H9 (cell line): ENCODE data around the gene CCNB2. TPM values are rescaled to one million over a fixed set of nuclear protein-coding genes. Genes with fewer than 3 reads are reported as not detected.

Experiments used
- DNase-seq: peaks from one replicate; pipeline ENCODE4 v3.0.0-alpha.2; 2017
- H2AFZ ChIP-seq: one replicate; pipeline ENCODE4 v1.6.1; 2013; ENCODE audit warnings: mild to moderate bottlenecking, low read length, control low read depth, moderate library complexity
- H2AK5ac ChIP-seq: 2 replicates; pipeline ENCODE4 v1.6.1; 2013; ENCODE audit warnings: low read length, control low read depth, mixed read lengths; ENCODE audit not compliant: insufficient read length
- H2BK120ac ChIP-seq: one replicate; pipeline ENCODE4 v1.6.1; 2013; ENCODE audit warnings: low read depth, mild to moderate bottlenecking, low read length, control low read depth, inconsistent platforms; ENCODE audit not compliant: poor library complexity, severe bottlenecking
- H2BK12ac ChIP-seq: 2 replicates; pipeline ENCODE4 v1.6.1; 2013; ENCODE audit warnings: low read length, control low read depth, mixed read lengths, low read depth; ENCODE audit not compliant: insufficient read length
- H2BK15ac ChIP-seq: 2 replicates; pipeline ENCODE4 v1.6.1; 2013; ENCODE audit warnings: low read depth, low read length, control low read depth
- H2BK20ac ChIP-seq: one replicate; pipeline ENCODE4 v1.6.1; 2013; ENCODE audit warnings: low read depth, mild to moderate bottlenecking, low read length, control low read depth, inconsistent platforms; ENCODE audit not compliant: poor library complexity, severe bottlenecking
- H2BK5ac ChIP-seq: 2 replicates; pipeline ENCODE4 v1.6.1; 2013; ENCODE audit warnings: low read length, control low read depth, mixed read lengths; ENCODE audit not compliant: insufficient read length
- H3K14ac ChIP-seq: 2 replicates; pipeline ENCODE4 v1.6.1; 2013; ENCODE audit warnings: low read length, control low read depth; ENCODE audit not compliant: insufficient read depth
- H3K18ac ChIP-seq: 2 replicates; pipeline ENCODE4 v1.6.1; 2013; ENCODE audit warnings: low read depth, mild to moderate bottlenecking, mixed read lengths, low read length, control low read depth; ENCODE audit not compliant: insufficient read length
- H3K23ac ChIP-seq: 2 replicates; pipeline ENCODE4 v1.6.1; 2013; ENCODE audit warnings: low read length, control low read depth, mixed read lengths, low read depth; ENCODE audit not compliant: insufficient read length
- H3K23me2 ChIP-seq: 2 replicates; pipeline ENCODE4 v1.6.1; 2013; ENCODE audit warnings: low read depth, mild to moderate bottlenecking, mixed read lengths, low read length, control low read depth; ENCODE audit not compliant: insufficient read length, poor library complexity, severe bottlenecking
- H3K27ac ChIP-seq: 2 replicates; pipeline ENCODE4 v1.5.1; 2013; ENCODE audit warnings: low read length, control low read depth, mixed read lengths, low read depth; ENCODE audit not compliant: insufficient read length
- H3K27me3 ChIP-seq: 2 replicates; pipeline ENCODE4 v1.6.1; 2013; ENCODE audit warnings: low read length, control low read depth, inconsistent platforms; ENCODE audit not compliant: insufficient read depth
- H3K4ac ChIP-seq: 2 replicates; pipeline ENCODE4 v1.6.1; 2013; ENCODE audit warnings: low read depth, mild to moderate bottlenecking, control low read depth, inconsistent platforms, low read length, moderate library complexity
- H3K4me1 ChIP-seq: 2 replicates; pipeline ENCODE4 v1.6.1; 2013; ENCODE audit warnings: low read length, control low read depth, inconsistent platforms; ENCODE audit not compliant: insufficient read depth
- H3K4me2 ChIP-seq: 2 replicates; pipeline ENCODE4 v1.6.1; 2013; ENCODE audit warnings: low read length, control low read depth, mixed read lengths; ENCODE audit not compliant: insufficient read length, insufficient read depth
- H3K56ac ChIP-seq: 2 replicates; pipeline ENCODE4 v1.6.1; 2013; ENCODE audit warnings: low read depth, mild to moderate bottlenecking, mixed read lengths, low read length, control low read depth; ENCODE audit not compliant: insufficient read length
- H3K79me1 ChIP-seq: 2 replicates; pipeline ENCODE4 v1.6.1; 2013; ENCODE audit warnings: low read depth, mild to moderate bottlenecking, moderate library complexity, low read length, control low read depth, inconsistent platforms; ENCODE audit not compliant: insufficient read depth, poor library complexity, severe bottlenecking
- H3K79me2 ChIP-seq: 2 replicates; pipeline ENCODE4 v1.6.1; 2013; ENCODE audit warnings: low read length, control low read depth, inconsistent platforms; ENCODE audit not compliant: insufficient read depth
- H3K9ac ChIP-seq: 2 replicates; pipeline ENCODE4 v1.6.1; 2013; ENCODE audit warnings: low read length, control low read depth, mixed read lengths; ENCODE audit not compliant: insufficient read length; ENCODE audit errors: extremely low read depth
- H3K9me3 ChIP-seq: one replicate; pipeline ENCODE4 v1.6.1; 2013; ENCODE audit warnings: low read depth, low read length, inconsistent platforms; ENCODE audit not compliant: control insufficient read depth
- H3T11ph ChIP-seq: one replicate; pipeline ENCODE4 v1.6.1; 2013; ENCODE audit warnings: mild to moderate bottlenecking, low read length, control low read depth, inconsistent platforms
- H4K20me1 ChIP-seq: one replicate; pipeline ENCODE4 v1.6.1; 2013; ENCODE audit not compliant: control insufficient read depth, insufficient read length, insufficient read depth
- H4K5ac ChIP-seq: 2 replicates; pipeline ENCODE4 v1.6.1; 2013; ENCODE audit warnings: low read depth, mild to moderate bottlenecking, mixed read lengths, low read length, control low read depth; ENCODE audit not compliant: insufficient read length
- H4K8ac ChIP-seq: replicated peaks from 2 replicates; pipeline ENCODE4 v1.6.1; 2013; ENCODE audit warnings: low read length, control low read depth, mixed read lengths, low read depth; ENCODE audit not compliant: insufficient read length
- H4K91ac ChIP-seq: 2 replicates; pipeline ENCODE4 v1.6.1; 2013; ENCODE audit warnings: low read depth, mild to moderate bottlenecking, moderate library complexity, mixed read lengths, low read length, control low read depth; ENCODE audit not compliant: insufficient read length
- H3K27ac Mint-ChIP-seq, 3 experiments: 2 replicates in 2 of 3; 3 replicates in 1 of 3; pipeline ENCODE4 v1.8.0; 2020 to 2021; ENCODE audit warnings: mixed read lengths in 3 of 3, mild to moderate bottlenecking in 1 of 3, moderate library complexity in 1 of 3
- H3K27me3 Mint-ChIP-seq: 2 replicates; pipeline ENCODE4 v1.8.0; 2021; ENCODE audit warnings: low read depth, mild to moderate bottlenecking, moderate library complexity, mixed read lengths
- H3K36me3 Mint-ChIP-seq, 3 experiments: 2 replicates in 2 of 3; 3 replicates in 1 of 3; pipeline ENCODE4 v1.8.0; 2020 to 2021; ENCODE audit warnings: low read depth in 3 of 3, mixed read lengths in 3 of 3; ENCODE audit not compliant: insufficient read depth in 1 of 3
- H3K4me1 Mint-ChIP-seq, 2 experiments: 2 replicates each; pipeline ENCODE4 v1.8.0; 2020; ENCODE audit warnings: mixed read lengths in 2 of 2
- H3K4me3 Mint-ChIP-seq, 2 experiments: 2 replicates in 1 of 2; 3 replicates in 1 of 2; pipeline ENCODE4 v1.8.0; 2020 to 2021; ENCODE audit warnings: mild to moderate bottlenecking in 2 of 2, mixed read lengths in 2 of 2, moderate library complexity in 1 of 2
- H3K9me3 Mint-ChIP-seq, 2 experiments: 2 replicates in 1 of 2; 3 replicates in 1 of 2; pipeline ENCODE4 v1.8.0; 2020; ENCODE audit warnings: mild to moderate bottlenecking in 2 of 2, mixed read lengths in 2 of 2, moderate library complexity in 1 of 2
- WGBS: extraction: QIAGEN DNeasy Blood & Tissue Kit; methylation state at CpG from one replicate; pipeline ENCODE4 v1.1.7; 2013; ENCODE audit warnings: missing lambda C conversion rate, low lambda C conversion rate, mixed read lengths; ENCODE audit not compliant: insufficient read length; ENCODE audit errors: extremely low coverage; 5-methylcytosine and 5-hydroxymethylcytosine counted together
- total RNA-seq: library from RNA; stranded (reverse); gene quantifications from 2 replicates; pipeline ENCODE4 v1.2.1, GENCODE V29; 2021
- TF ChIP-seq, protein P1 (sequence below): fragments of 200-600 bp; sonication (generic); conservative IDR thresholded peaks from 3 replicates; pipeline ENCODE4 v1.8.0; 2021; ENCODE audit warnings: antibody characterized with exemption, mild to moderate bottlenecking

The CCNB2 gene
- total RNA-seq, 1 experiment from 2014 or later: 122 TPM

DNA sequence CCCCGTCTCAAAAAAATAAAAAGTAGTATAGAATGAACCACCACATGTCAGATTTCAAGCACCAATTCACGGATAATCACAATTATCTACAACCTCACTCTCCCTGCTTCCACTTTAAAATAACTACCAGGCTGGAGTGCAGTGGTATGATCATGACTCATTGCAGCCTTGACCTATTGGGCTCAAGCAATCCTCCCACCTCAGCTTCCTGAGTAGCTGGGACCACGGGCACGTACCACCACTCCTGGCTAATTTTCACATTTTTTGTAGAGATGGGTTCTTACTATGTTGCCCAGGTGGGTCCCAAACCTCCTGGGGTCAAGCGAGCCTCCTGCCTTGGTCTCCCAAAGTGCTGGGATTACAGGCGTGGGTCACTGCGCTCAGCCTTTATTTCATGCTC lies 63.6 kb downstream of the CCNB2 start:
- DNase-seq: no peak
- Histone ChIP-seq H4K8ac (no peak overlapping the region), H3K27me3 (no peaks in the 10 kb centered on the region), H3T11ph (no peak overlapping the region), H3K9me3 (no peaks in the 10 kb centered on the region), H3K9ac (no peak overlapping the region), H2BK15ac (no peak overlapping the region), H3K18ac (no peak overlapping the region), H3K23ac (no peak overlapping the region), H3K27ac (no peak overlapping the region), H2BK20ac (no peak overlapping the region), H4K91ac (no peak overlapping the region), H3K4me2 (no peak overlapping the region), H4K20me1 (no peaks in the 10 kb centered on the region), H3K79me1 (no peaks in the 10 kb centered on the region), H2BK120ac (no peak overlapping the region), H3K4me1 (no peaks in the 10 kb centered on the region), H2AFZ (no peak overlapping the region), H3K4ac (no peak overlapping the region), H3K56ac (no peak overlapping the region), H3K14ac (no peak overlapping the region), H3K23me2 (no peaks in the 10 kb centered on the region), H3K79me2 (no peaks in the 10 kb centered on the region), H4K5ac (no peak overlapping the region), H2BK5ac (no peak overlapping the region), H2BK12ac (no peak overlapping the region), H2AK5ac (no peak overlapping the region)
- H3K27ac Mint-ChIP-seq: no peak overlapping the region; a peak in 2 of 7 replicates
- H3K4me3 Mint-ChIP-seq: no peak overlapping the region
- H3K9me3 Mint-ChIP-seq: no peaks in the 10 kb centered on the region
- H3K4me1 Mint-ChIP-seq: peaks cover 5 to 17% of the 10 kb centered on the region in 2 experiments; a peak in 2 of 4 replicates
- WGBS: no CpG with 5 or more reads among the region's 7 CpGs
- peaks cover 7 to 77% (median 35%) of the 10 kb centered on the region in 3 experiments for H3K36me3 Mint-ChIP-seq
- TF ChIP-seq, protein P1, sequence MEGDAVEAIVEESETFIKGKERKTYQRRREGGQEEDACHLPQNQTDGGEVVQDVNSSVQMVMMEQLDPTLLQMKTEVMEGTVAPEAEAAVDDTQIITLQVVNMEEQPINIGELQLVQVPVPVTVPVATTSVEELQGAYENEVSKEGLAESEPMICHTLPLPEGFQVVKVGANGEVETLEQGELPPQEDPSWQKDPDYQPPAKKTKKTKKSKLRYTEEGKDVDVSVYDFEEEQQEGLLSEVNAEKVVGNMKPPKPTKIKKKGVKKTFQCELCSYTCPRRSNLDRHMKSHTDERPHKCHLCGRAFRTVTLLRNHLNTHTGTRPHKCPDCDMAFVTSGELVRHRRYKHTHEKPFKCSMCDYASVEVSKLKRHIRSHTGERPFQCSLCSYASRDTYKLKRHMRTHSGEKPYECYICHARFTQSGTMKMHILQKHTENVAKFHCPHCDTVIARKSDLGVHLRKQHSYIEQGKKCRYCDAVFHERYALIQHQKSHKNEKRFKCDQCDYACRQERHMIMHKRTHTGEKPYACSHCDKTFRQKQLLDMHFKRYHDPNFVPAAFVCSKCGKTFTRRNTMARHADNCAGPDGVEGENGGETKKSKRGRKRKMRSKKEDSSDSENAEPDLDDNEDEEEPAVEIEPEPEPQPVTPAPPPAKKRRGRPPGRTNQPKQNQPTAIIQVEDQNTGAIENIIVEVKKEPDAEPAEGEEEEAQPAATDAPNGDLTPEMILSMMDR: no peak
- no peaks in the 10 kb centered on the region for H3K27me3 Mint-ChIP-seq
